Upper lobe of right lung (tissue), 1 donor: ENCODE data around the gene DIP2C. TPM values are rescaled to one million over a fixed set of nuclear protein-coding genes. Genes with fewer than 3 reads are reported as not detected.
A peak's percentile ranks its signal among the peaks of the same experiment; 100 is the strongest.

ENCODE experiments used
- ATAC-seq: fragments of 200-7000 bp; cut with Tn5 transposase; one replicate; pipeline ENCODE4 v1.9.1; 2020; ENCODE audit warnings: mild to moderate bottlenecking, moderate library complexity
- DNase-seq: peaks from one replicate; pipeline ENCODE4 v3.0.0-alpha.2; 2020
- H3K27ac ChIP-seq: fragments of 200-600 bp; one replicate; pipeline ENCODE4 v1.8.0; 2022
- H3K27me3 ChIP-seq: fragments of 200-600 bp; one replicate; pipeline ENCODE4 v1.8.0; 2022; ENCODE audit warnings: mild to moderate bottlenecking
- H3K36me3 ChIP-seq: fragments of 200-600 bp; one replicate; pipeline ENCODE4 v1.8.0; 2022
- H3K4me1 ChIP-seq: fragments of 200-600 bp; one replicate; pipeline ENCODE4 v1.8.0; 2022
- H3K4me3 ChIP-seq: fragments of 200-600 bp; one replicate; pipeline ENCODE4 v1.8.0; 2022; ENCODE audit warnings: mild to moderate bottlenecking
- H3K9me3 ChIP-seq: fragments of 200-600 bp; one replicate; pipeline ENCODE4 v1.8.0; 2022
- intact Hi-C: fragments of 100-400 bp; cut with DNase I; formaldehyde crosslinking; loops from one replicate; pipeline ENCODE4 v1.11.0; 2022
- total RNA-seq: library from RNA; stranded (reverse); fragmentation: NEBNext Ultra II Directional; extraction: Animal tissue kit (Norgen Biotek cat#: 25700); gene quantifications from one replicate; pipeline ENCODE4 v1.2.1, GENCODE V29; 2021
- TF ChIP-seq, protein P1 (sequence below): fragments of 200-600 bp; IDR thresholded peaks from one replicate; pipeline ENCODE4 v1.8.0; 2022; ENCODE audit warnings: antibody characterized with exemption
- donor health status: DM: no; HTN: yes; CAD: no; lungs with severe emphysema.

Gene DIP2C
- total RNA-seq, 1 donor from 2014 or later, result 17.3 TPM

DNA sequence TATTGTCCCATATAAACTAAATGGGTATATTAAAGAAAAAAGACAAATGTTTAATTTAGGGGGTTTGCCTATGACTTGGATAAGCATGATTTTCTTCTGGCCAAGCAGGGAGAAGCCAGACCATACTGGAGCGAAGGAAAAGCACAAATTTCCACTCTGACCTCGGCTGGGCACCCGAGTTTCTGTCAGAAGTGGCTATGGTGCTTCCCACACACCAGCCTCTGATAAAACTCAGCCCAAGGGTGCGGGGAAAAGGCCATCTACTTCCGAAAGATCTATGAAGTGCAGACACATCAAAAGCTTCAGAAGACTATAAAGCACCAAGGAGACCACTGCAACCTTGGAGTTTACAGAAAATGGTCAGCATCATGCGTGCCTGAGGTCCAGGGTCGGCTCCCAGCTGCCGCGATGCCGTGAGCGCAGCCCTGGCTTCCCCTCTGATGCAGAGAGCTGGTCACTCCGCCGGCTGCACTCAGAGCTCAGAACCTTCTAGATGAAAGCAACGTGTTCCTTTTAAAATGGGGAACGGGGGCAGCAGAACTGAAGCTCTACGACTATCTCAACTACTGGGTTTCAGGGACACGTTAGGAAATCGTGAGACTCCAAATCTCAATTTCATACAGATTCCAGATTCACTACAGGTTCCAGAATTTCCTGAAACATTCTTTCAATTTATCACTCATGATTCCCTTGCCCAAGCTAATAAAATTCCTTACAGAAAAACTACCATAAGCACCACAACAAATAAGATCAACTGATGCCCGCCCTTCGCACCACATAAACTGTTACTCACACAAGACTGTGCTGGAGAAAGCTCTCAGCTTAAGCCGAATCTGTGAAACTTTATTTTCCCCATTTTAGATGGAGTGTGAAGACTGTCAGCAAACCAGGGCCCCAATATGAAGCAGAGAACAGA, 84.5 kb downstream of the DIP2C start:
- DNase-seq (peak; percentile 58), ATAC-seq (no peak)
- intact Hi-C loops, result no loop called here
- no peaks in the 10 kb centered on the region for H3K9me3 ChIP-seq
- H3K4me3 ChIP-seq, result no peak overlapping the region
- TF ChIP-seq, protein P1, sequence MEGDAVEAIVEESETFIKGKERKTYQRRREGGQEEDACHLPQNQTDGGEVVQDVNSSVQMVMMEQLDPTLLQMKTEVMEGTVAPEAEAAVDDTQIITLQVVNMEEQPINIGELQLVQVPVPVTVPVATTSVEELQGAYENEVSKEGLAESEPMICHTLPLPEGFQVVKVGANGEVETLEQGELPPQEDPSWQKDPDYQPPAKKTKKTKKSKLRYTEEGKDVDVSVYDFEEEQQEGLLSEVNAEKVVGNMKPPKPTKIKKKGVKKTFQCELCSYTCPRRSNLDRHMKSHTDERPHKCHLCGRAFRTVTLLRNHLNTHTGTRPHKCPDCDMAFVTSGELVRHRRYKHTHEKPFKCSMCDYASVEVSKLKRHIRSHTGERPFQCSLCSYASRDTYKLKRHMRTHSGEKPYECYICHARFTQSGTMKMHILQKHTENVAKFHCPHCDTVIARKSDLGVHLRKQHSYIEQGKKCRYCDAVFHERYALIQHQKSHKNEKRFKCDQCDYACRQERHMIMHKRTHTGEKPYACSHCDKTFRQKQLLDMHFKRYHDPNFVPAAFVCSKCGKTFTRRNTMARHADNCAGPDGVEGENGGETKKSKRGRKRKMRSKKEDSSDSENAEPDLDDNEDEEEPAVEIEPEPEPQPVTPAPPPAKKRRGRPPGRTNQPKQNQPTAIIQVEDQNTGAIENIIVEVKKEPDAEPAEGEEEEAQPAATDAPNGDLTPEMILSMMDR, result no peak
- H3K36me3 ChIP-seq, result no peaks in the 10 kb centered on the region
- no peaks in the 10 kb centered on the region for H3K27me3 ChIP-seq
- peaks cover 15% of the 10 kb centered on the region for H3K4me1 ChIP-seq
- H3K27ac ChIP-seq, result no peak overlapping the region

DNA sequence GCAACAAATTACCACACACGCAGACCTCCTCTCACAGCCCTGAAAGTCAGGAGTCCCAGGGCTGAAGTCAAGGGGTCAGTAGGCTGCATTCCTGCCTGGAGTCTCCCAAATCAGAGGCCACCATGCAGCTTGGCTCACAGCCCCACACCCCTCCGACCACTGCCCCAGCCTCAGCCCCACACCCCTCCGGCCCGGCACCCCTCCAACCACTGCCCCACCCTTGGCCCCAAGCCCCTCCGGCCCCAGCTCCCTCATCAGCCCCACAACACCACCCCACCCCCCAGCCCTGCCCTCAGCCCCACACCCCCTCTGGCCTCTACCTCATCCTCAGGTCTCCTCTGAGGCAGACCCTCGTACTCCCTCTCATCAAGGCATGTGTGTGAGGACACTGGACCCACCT, 85.7 kb downstream of the DIP2C start:
- intact Hi-C loops, result no loop called here
- ATAC-seq (no peak), DNase-seq (peak; percentile 30)
- Histone ChIP-seq H3K4me1 (peaks cover 15% of the 10 kb centered on the region), H3K4me3 (no peak overlapping the region), H3K27ac (no peak overlapping the region), H3K36me3 (no peaks in the 10 kb centered on the region), H3K27me3 (no peaks in the 10 kb centered on the region), H3K9me3 (no peaks in the 10 kb centered on the region)
- TF ChIP-seq, protein P1, result no peak

DNA sequence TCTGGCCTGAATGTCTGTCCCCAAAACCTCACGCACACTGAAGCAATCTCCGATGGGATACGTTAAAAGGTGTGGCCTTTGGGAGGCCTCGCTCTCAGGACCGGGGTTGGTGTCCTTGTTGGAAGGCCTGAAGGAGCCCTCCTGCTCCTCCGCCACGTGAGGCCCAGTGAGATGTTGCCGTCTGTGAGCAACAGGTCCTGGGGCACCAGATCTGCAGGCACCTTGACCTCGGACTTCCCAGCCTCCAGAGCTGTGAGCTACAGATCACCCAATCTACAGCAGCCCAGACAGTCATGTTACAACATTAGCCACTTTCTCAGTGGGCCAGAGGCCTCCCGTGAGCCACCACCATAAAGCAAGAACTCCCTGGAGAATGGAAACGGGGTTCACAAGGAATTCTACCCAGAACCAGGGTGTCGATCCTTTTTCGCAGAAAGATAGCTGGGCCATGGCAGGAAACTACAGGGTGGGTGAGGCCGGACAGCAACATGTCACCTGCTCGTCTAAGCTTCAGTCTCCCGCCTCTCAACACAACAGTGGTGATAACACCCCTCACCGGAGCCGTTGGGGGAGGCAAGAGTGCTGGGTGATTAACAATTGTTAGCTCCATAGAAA, 87.0 kb downstream of the DIP2C start:
- H3K9me3 ChIP-seq, result no peaks in the 10 kb centered on the region
- intact Hi-C loops, result no loop called here
- ATAC-seq (no peak), DNase-seq (peak; percentile 36)
- H3K27ac ChIP-seq, result no peak overlapping the region
- H3K27me3 ChIP-seq, result no peaks in the 10 kb centered on the region
- H3K36me3 ChIP-seq, result no peaks in the 10 kb centered on the region
- H3K4me3 ChIP-seq, result no peak overlapping the region
- TF ChIP-seq, protein P1, result no peak
- H3K4me1 ChIP-seq, result peaks cover 15% of the 10 kb centered on the region

DNA sequence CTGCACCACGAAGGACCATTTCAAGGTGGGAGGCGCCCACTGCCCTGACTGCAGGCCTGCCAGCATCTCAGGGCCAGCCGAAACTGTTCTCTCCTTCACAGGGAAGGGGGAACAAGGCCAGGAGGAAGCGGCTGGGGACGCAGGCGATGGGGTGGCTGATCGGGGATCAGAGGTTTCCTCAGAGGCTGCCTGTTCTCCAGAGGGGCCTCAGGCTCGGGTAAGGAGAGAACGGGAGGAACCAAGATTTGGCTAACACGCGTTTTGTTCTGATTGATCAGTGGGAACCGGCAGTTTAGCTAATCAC, 87.9 kb downstream of the DIP2C start:
- ATAC-seq (no peak), DNase-seq (peak; percentile 63)
- Histone ChIP-seq H3K4me3 (no peak overlapping the region), H3K9me3 (no peaks in the 10 kb centered on the region), H3K27ac (no peak overlapping the region), H3K4me1 (peaks cover 15% of the 10 kb centered on the region), H3K27me3 (no peaks in the 10 kb centered on the region), H3K36me3 (no peaks in the 10 kb centered on the region)
- TF ChIP-seq, protein P1, result no peak
- intact Hi-C loops, result no loop called here

DNA sequence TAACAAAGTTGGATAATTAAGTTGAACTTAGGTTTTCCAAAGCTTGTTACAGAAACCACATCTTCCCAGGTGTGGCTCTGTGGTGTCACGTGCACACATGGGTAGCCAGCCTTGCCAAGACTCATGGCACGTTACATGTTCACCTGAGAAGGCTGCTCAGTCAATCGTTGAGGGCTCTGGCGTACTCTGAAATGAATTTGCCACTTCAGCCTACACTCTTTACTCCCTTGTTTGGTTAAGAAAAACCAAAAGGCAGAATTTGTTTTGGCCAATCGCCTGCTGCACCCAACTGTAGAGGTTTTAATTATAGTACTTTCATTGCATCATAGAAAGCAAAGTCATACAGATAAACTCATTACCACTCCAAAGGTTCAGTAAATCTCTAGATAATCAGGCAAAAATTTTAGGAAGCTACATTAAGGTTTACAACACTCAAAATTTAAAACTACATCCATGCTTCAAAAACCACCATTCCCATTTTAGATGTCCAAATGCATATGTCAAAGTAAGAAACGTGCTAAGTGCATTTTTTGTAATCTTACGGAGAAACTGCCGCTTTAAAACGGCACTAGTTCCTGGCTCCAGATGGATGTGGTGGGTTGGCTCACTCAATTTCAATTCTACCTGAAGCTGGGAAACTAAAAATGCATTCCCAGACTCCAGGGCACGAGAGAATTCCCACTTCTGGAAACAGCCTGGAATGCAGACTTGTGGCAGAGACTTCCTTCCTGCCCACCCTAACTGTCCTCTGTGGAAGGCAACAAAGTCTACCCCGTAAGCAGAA, 88.4 kb downstream of the DIP2C start:
- ATAC-seq (peak; percentile 86), DNase-seq (peak; percentile 72)
- Histone ChIP-seq H3K36me3 (no peaks in the 10 kb centered on the region), H3K4me3 (no peak overlapping the region), H3K9me3 (no peaks in the 10 kb centered on the region), H3K4me1 (peaks cover 15% of the 10 kb centered on the region), H3K27me3 (no peaks in the 10 kb centered on the region), H3K27ac (peak overlapping the region; percentile 17)
- intact Hi-C loops, result no loop called here
- TF ChIP-seq, protein P1, result no peak
